IMR-90 (cell line): Measurements from ENCODE around the gene GMEB2.

Source experiments
- BHLHE40 ChIP-seq: fragments of 150-350 bp; IDR thresholded peaks from 2 replicates; pipeline ENCODE4 v1.6.1; 2016; ENCODE audit warnings: mild to moderate bottlenecking, low read depth, low read length
- CEBPB ChIP-seq: IDR thresholded peaks from 2 replicates; pipeline ENCODE4 v1.6.1; 2012; ENCODE audit warnings: low read depth, low read length, improper control_type of control experiment
- CTCF ChIP-seq: conservative IDR thresholded peaks from 2 replicates; pipeline ENCODE4 v1.5.1; 2012; ENCODE audit warnings: mild to moderate bottlenecking, low read depth, low read length, improper control_type of control experiment
- MAZ ChIP-seq: IDR thresholded peaks from 2 replicates; pipeline ENCODE4 v1.6.1; 2012; ENCODE audit warnings: low read depth, mild to moderate bottlenecking, low read length, improper control_type of control experiment, moderate library complexity, borderline replicate concordance
- MXI1 ChIP-seq: IDR thresholded peaks from 2 replicates; pipeline ENCODE4 v1.6.1; 2012; ENCODE audit warnings: low read depth, mild to moderate bottlenecking, low read length, moderate library complexity, borderline replicate concordance
- NFE2L2 ChIP-seq: fragments of 150-350 bp; IDR thresholded peaks from 2 replicates; pipeline ENCODE4 v1.6.1; 2016; ENCODE audit warnings: low read depth, mild to moderate bottlenecking, low read length
- POLR2A ChIP-seq: IDR thresholded peaks from 2 replicates; pipeline ENCODE4 v1.6.1; 2012; ENCODE audit warnings: mild to moderate bottlenecking, low read depth, low read length

- TF ChIP-seq POLR2A (no peak), MXI1 (no peak), CTCF (no peak), NFE2L2 (no peak), BHLHE40 (no peak), MAZ (no peak), CEBPB (no peak)
Observed at GRCh38 chr20:63587776-63588591, 38.9 kb downstream of the GMEB2 start.
